ENCODE results near the gene IRS1.
"Not testable (repeated sequence)": the region's sequence is repeated elsewhere in the genome, so short reads cannot be mapped to it uniquely, and the experiment has no call there.

Gene IRS1

GRCh38 chr2:226799211-226799975, at the start of gene IRS1:
Gene IRS1 (minus strand): TSS chr2:226799820. CDS start chr2:226798738, 1,082 bp downstream.
- no peak for DNase-seq

GRCh38 chr2:226849349-226849748, 49.7 kb upstream of the IRS1 start:
- no peak for DNase-seq

- no peak for DNase-seq
Measured at GRCh38 chr2:226847511-226847910, 47.9 kb upstream of the IRS1 start.

GRCh38 chr2:226847090-226847489, 47.5 kb upstream of the IRS1 start:
- DNase-seq, result no peak

- no peak for DNase-seq
Measured at GRCh38 chr2:226845386-226846116, 45.9 kb upstream of the IRS1 start.

GRCh38 chr2:226843001-226843400, 43.4 kb upstream of the IRS1 start:
- not testable (repeated sequence) for DNase-seq

- no peak for DNase-seq
Measured at GRCh38 chr2:226839951-226840350, 40.3 kb upstream of the IRS1 start.

- DNase-seq, result no peak
Measured at GRCh38 chr2:226839161-226839560, 39.5 kb upstream of the IRS1 start.

- no peak for DNase-seq
Measured at GRCh38 chr2:226838722-226839121, 39.1 kb upstream of the IRS1 start.

GRCh38 chr2:226837787-226838603, 38.4 kb upstream of the IRS1 start:
- no peak for DNase-seq

- DNase-seq, result no peak
Measured at GRCh38 chr2:226837334-226837733, 37.7 kb upstream of the IRS1 start.

- peak in 1 of 2 donors; percentile 30 for DNase-seq
Measured at GRCh38 chr2:226836548-226836885, 36.9 kb upstream of the IRS1 start.

- DNase-seq, result peak; percentile 71 to 79
Measured at GRCh38 chr2:226835796-226836547, 36.4 kb upstream of the IRS1 start, which contains the start of gene RHBDD1. Gene RHBDD1 (plus strand): TSS chr2:226836054. CDS start chr2:226864694, 28,640 bp downstream.

- no peak for DNase-seq
Measured at GRCh38 chr2:226835420-226835795, 35.8 kb upstream of the IRS1 start.

GRCh38 chr2:226834880-226835279, 35.3 kb upstream of the IRS1 start:
- not testable (repeated sequence) for DNase-seq

- no peak for DNase-seq
Measured at GRCh38 chr2:226832061-226832460, 32.4 kb upstream of the IRS1 start.

- DNase-seq, result no peak
Measured at GRCh38 chr2:226831266-226831665, 31.6 kb upstream of the IRS1 start.

GRCh38 chr2:226829721-226830631, 30.4 kb upstream of the IRS1 start:
- no peak for DNase-seq

GRCh38 chr2:226828191-226828590, 28.6 kb upstream of the IRS1 start:
- no peak for DNase-seq

- no peak for DNase-seq
Measured at GRCh38 chr2:226825056-226825455, 25.4 kb upstream of the IRS1 start.

GRCh38 chr2:226818930-226819329, 19.3 kb upstream of the IRS1 start:
- no peak for DNase-seq

Data from bone marrow (tissue), 2 donors.